NCI-H2107 (cell line): ENCODE measurements around the gene CLIC2.
"Not testable (repeated sequence)": the region's sequence is repeated elsewhere in the genome, so short reads cannot be mapped to it uniquely, and the experiment has no call there.

Experiments used
- DNase-seq: peaks from one replicate; lab custom pipeline; 2025; lab: John Stamatoyannopoulos, UW

CLIC2 gene

GRCh38 chrX:155334486-155335336 is at the start of gene CLIC2:
TSS of gene CLIC2 (minus strand) at chrX:155334614. CDS start at chrX:155334427, 187 bp downstream.
- DNase-seq = no peak

DNA sequence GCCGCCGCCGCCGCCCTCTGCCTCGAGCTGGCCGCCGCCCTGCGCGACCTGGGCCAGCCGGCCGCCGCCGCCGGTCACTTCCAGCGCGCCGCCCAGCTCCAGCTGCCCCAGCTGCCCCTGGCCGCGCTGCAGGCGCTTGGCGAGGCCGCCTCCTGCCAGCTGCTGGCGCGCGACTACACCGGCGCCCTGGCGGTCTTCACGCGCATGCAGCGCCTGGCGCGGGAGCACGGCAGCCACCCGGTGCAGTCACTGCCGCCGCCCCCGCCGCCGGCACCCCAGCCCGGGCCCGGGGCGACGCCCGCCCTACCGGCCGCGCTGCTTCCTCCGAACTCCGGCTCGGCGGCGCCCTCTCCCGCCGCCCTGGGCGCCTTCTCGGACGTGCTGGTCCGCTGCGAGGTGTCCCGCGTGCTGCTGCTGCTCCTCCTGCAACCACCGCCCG is 48.1 kb upstream of the CLIC2 start:
- not testable (repeated sequence) for DNase-seq

- DNase-seq = not testable (repeated sequence)
Measured at GRCh38 chrX:155381843-155382528, 47.6 kb upstream of the CLIC2 start, which contains the start of gene F8A2. TSS of gene F8A2 (plus strand) at chrX:155382095. CDS start at chrX:155382115, 20 bp downstream.

DNA sequence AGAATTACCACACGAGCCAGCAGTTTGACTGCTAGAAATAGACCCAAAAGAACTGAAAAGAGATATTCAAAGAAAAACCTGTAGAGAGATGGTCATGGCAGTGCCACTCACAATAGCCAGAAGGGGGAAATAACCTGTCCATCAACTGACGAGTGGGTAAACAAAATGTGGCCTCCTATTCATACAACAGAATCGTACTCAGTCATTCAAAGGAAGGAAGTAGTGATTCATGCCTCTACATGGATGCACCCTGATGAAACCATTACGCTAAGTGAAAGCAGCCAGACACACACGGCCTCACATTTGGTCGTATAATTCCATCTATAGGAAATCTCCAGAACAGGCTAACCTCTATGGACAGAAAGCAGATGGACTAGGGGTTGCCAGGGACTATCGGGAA is 45.4 kb upstream of the CLIC2 start:
- DNase-seq = not testable (repeated sequence)

DNA sequence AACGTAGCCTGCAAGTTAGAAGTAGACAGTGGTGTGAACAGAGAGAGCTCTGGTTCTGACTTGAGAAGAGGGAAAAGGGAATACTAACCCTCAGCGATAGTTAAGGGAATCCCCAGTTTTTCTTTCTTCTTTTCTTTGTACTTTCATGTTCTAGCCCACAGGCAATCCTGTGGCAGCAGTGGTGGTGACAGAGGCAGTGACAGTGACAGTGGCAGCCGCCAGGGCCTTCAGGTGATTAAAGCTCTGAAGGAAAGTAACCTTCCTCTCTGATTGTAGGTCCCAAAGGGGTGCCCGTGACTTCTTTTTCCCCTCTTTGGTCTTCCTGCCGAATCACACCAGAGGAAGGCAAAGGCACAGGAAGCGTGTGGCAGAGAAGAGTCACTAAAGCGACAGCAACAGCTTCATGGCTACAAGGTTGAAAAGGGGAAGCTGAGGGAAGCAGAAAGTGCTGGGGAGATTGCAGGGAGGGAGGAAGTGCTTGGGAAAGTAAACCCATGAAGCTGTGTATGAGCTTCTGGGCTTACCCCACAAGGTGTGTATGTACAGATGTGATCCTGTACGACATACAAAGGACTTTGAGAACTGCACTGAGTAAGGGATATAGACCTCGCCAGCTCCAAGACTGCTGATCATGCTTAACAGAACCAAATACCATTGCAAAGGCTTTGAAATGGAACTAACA is 39.5 kb upstream of the CLIC2 start:
- DNase-seq = not testable (repeated sequence)

DNA sequence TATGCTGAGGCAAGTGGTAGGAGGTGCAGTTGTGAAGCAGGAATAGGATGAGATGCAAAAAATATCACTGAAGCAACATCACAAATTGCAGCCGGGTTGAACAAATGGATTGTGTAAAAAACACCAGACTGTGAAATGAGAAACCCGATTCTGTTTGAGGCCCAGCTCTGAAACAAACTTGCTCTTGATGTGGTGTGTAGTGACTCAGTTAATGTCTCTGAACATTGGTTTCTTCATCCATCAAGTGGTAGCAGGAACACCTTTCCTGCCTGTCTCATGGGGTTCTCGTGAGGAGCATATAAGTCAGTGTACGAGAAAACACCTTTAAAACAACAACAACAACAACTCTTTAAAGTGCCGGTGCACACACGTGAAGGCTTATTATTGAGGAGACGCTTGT is 29.3 kb upstream of the CLIC2 start:
- DNase-seq = not testable (repeated sequence)

GRCh38 chrX:155349448-155349847 is 15.0 kb upstream of the CLIC2 start:
- not testable (repeated sequence) for DNase-seq

- DNase-seq = not testable (repeated sequence)
Measured at GRCh38 chrX:155345689-155346088, 11.3 kb upstream of the CLIC2 start.

DNA sequence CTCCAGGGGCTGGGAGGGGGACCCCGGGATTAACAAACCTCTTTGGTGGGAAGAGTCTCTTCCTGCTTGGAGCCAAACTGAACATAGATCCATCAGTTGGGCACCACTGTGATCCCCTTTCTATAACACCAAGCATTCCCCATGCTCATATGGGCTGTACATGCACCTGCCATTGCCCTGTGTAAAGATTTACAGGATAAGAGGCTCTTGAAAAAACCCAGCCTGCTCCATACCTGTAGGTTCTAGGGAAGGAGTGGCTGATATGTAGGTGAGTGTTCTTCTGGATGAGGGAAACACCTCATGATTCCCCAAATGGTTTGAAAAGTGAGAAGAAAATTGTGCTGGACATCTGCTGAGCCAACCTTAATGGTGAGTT is 911 bp upstream of the CLIC2 start:
- DNase-seq = not testable (repeated sequence)

DNA sequence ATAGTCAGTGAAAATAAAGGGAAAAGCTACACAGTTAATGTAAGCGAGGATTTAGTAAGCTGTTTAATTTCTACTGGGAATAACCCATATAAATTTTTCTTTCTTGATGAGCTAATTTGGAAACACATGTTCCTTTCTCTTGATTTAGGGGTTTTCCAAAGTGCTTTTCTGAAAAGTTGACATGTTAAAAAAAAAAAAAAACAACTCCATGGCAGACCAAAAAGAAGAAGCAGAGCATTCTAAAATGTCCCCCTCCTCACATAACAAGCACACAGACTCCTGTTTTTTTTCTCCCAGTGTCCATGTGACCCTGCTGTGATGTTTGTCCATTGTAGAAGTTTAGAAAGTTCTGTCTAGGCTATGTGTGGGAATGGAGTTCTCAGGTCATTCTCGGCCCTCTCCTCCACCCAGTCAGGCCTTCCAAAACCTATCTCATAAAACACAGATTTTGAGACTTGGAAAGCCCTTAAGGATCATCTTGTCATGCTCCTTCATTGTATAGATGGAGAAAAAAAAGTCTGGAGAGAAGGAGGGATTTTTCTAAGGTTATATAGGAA is 792 bp downstream of the CLIC2 start:
- no peak for DNase-seq

DNA sequence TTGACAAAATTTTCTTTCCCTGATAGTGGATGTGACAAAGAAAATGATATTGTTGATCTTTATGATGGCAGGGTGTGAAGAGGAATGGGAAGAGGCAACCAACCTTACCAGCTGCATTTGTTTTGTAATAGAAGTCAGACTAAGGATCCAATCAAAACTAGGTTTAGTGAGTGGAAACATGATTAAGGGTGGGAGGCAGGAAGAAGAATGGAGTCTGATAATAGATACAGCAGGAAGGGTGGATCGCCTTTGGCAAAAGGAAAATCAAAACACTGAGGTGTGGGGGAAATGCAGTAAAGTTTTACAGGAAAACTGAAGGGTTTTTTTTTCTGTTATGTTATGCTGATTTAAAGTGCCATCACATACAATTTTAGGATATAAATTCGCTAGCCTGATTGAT is 3.4 kb downstream of the CLIC2 start:
- DNase-seq = no peak

DNA sequence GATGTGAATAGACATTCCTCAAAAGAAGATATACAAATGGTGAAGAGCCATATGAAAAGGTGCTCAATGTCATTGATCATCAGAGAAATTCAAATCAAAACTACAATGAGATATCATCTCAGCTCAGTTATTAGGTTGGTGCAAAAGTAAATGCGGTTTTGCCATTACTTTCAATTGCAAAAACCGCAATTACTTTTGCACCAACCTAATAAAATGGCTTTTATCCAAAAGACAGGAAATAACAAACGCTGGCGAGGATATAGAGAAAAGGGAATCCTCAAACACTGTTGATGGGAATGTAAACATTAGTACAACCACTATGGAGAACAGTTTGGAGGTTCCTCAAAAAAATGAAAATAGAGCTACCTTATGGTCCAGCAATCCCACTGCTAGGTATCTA is 5.1 kb downstream of the CLIC2 start:
- DNase-seq = no peak

DNA sequence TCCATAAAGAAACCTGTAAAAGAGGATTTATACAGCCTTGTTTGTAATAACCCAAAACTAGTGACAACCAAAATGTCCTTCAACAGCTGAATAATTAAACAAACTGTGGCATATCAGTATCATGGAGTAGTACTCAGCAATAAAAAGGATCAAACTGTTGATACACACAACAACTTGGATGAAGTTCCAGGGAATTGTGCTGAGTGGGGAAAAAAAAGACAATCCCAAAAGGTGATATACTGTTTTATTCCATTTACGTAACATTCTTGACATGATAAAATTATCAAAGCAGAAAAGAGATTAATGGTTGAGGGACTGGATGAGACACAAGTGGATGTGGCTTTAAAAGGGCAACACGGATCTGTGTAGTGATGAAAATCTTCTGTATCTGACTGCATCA is 7.8 kb downstream of the CLIC2 start:
- DNase-seq = no peak

DNA sequence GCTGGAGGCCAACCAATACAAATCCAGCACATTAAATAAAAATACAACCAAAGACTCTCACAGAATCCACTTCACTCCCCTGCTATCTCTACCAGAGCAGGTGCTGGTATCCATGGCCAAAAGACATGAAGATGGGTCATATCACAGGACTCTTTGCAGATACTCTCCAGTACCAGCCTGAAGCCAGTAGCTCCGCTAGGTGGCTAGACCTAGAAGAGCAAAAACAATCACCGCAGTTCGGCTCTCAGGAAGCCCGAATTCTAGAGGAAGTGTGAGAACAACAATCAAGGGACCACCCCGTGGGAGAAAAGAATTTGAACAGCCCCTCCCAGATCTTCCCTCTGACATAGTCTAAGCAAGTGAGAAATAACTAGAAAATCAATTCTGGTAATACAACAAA is 20.2 kb downstream of the CLIC2 start:
- DNase-seq = no peak

GRCh38 chrX:155313766-155314165 is 20.6 kb downstream of the CLIC2 start:
- DNase-seq = no peak

- no peak for DNase-seq
Measured at GRCh38 chrX:155293771-155294170, 40.6 kb downstream of the CLIC2 start.

DNA sequence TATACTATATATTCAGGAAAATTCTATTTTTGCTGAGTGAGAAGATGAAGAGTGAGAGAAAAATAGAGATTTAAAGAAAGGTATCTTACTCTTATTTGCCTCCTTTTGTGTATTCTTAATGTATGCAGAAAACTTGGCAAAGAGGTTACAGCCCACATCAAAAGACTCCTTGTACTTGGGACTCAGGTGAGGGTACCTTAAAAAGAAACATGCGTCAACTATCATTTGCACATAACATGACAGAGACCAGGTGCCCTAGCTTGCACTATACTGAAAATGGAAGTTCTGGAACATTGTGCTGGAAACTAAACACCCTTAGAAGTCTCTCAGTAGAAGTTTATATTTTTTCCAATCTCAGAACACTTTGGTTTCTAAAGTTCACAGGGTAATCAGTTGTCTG is 54.5 kb downstream of the CLIC2 start:
- no peak for DNase-seq

DNA sequence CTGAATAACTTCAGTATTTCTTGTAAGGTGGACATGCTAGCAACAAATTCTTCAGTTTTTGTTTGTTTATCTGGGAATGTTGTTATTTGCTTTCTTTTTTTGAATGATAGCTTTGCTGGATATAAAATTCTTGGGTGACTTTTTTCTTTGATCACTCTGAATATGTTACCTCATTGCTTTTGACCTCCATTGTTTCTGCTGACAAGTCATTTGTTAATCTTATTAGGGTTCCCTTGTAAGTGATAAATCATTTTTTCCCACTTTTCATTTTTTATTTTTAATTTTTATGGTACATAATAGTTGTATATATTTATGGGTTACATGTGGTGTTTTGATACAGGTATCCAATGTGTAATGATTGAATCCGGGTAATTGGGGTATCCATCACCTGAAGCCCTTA is 63.4 kb downstream of the CLIC2 start:
- no peak for DNase-seq

GRCh38 chrX:155267995-155268394 is 66.4 kb downstream of the CLIC2 start:
- not testable (repeated sequence) for DNase-seq

GRCh38 chrX:155266439-155266838 is 68.0 kb downstream of the CLIC2 start:
- no peak for DNase-seq

DNA sequence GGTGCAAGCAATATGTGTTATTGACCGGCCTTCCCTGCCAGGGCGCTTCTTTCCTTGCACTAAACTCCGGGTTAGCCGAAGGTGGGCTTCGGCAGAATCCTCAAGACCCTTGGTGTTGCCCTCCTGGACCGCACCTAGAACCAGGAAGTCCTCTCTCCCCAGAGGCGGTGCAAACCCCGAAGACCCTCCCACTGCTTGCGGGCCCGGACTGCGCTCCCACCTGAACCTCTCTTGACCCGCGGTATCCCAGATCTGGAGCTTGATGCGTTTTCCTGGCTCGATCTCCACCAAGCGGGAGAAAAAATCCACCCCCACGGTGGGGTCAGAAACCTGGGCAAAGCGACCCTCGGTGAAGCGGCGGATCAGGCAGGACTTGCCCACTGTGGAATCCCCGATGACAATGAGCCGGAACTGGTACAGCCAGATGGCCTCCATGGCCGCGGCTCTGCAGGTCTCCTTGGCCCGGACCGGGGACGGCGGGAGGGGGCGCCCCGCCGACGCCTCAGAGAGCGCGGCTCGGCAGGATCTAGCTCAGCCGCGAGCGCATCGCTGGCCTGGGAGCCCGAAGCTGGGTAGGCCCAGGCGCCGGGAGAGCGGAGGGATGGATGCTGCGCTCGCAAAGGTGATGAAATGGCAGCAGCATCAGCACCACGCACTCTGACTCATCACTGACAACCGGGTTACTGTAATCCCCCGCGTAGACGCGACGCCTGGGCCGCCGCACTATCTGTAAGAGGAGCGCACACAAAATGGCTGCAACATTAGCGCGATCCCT is 70.4 kb downstream of the CLIC2 start, which contains the start of gene RAB39B:
Gene RAB39B, minus strand, starts transcription at position 638 of the 775 bp plus-strand sequence. Its CDS starts 203 bp downstream, at position 435.
- peak; percentile 44 for DNase-seq
